ENCODE data around the gene SPTAN1. TPM values are rescaled to one million over a fixed set of nuclear protein-coding genes. Genes with fewer than 3 reads are reported as not detected.

Gene SPTAN1
- total RNA-seq, 2 donors from 2014 or later: 242 to 278 TPM

- H3K36me3 Mint-ChIP-seq: peaks cover 0 to 7% of the 10 kb centered on the region in 2 donors
- no peak for ATAC-seq
- H3K9me3 Mint-ChIP-seq: no peaks in the 10 kb centered on the region
- no peak for DNase-seq (ENCODE audit: low spot score in 2 of 2)
- H3K27ac Mint-ChIP-seq: no peak overlapping the region
These were observed 3.5 kb upstream of the SPTAN1 start for GRCh38 chr9:128548876-128549275.

- DNase-seq (ENCODE audit: low spot score in 2 of 2): peak in 1 of 2 donors; percentile 29
- no peaks in the 10 kb centered on the region for H3K9me3 Mint-ChIP-seq
- peak; percentile 3 to 42 for ATAC-seq
- H3K36me3 Mint-ChIP-seq: peaks cover 0 to 7% of the 10 kb centered on the region in 2 donors
- peak overlapping the region; percentile 23 to 51 for H3K27ac Mint-ChIP-seq
These were observed 2.2 kb upstream of the SPTAN1 start for GRCh38 chr9:128550226-128550625.

- no peak for DNase-seq (ENCODE audit: low spot score in 2 of 2)
- H3K36me3 Mint-ChIP-seq: peaks cover 0 to 7% of the 10 kb centered on the region in 2 donors
- peak overlapping the region; percentile 92 to 98 for H3K27ac Mint-ChIP-seq
- H3K9me3 Mint-ChIP-seq: no peaks in the 10 kb centered on the region
- no peak for ATAC-seq
These were observed 1.4 kb upstream of the SPTAN1 start for GRCh38 chr9:128550770-128551656.

GRCh38 chr9:128551657-128552152 is 682 bp upstream of the SPTAN1 start:
- H3K27ac Mint-ChIP-seq: peak overlapping the region; percentile 92 to 98
- ATAC-seq (no peak), DNase-seq (ENCODE audit: low spot score in 2 of 2) (no peak)
- peaks cover 0 to 7% of the 10 kb centered on the region in 2 donors for H3K36me3 Mint-ChIP-seq
- H3K9me3 Mint-ChIP-seq: no peaks in the 10 kb centered on the region

- H3K9me3 Mint-ChIP-seq: no peaks in the 10 kb centered on the region
- DNase-seq (ENCODE audit: low spot score in 2 of 2) (peak in 1 of 2 donors; percentile 49), ATAC-seq (peak; percentile 37 to 40)
- peaks cover 0 to 7% of the 10 kb centered on the region in 2 donors for H3K36me3 Mint-ChIP-seq
- no peak overlapping the region for H3K27ac Mint-ChIP-seq
These were observed 505 bp downstream of the SPTAN1 start for GRCh38 chr9:128552744-128553440.

GRCh38 chr9:128553728-128554127 is 1.3 kb downstream of the SPTAN1 start:
- DNase-seq (ENCODE audit: low spot score in 2 of 2): no peak
- ATAC-seq: no peak
- Mint-ChIP-seq H3K36me3 (peaks cover 0 to 7% of the 10 kb centered on the region in 2 donors), H3K9me3 (no peaks in the 10 kb centered on the region), H3K27ac (no peak overlapping the region)

- peak in 1 of 2 donors; percentile 11 for DNase-seq (ENCODE audit: low spot score in 2 of 2)
- no peaks in the 10 kb centered on the region for H3K9me3 Mint-ChIP-seq
- ATAC-seq: no peak
- H3K36me3 Mint-ChIP-seq: peaks cover 0 to 7% of the 10 kb centered on the region in 2 donors
- H3K27ac Mint-ChIP-seq: no peak overlapping the region
These were observed 1.9 kb downstream of the SPTAN1 start for GRCh38 chr9:128554155-128554862.

- H3K36me3 Mint-ChIP-seq: peaks cover 0 to 7% of the 10 kb centered on the region in 2 donors
- no peak overlapping the region for H3K27ac Mint-ChIP-seq
- no peak for DNase-seq (ENCODE audit: low spot score in 2 of 2)
- no peaks in the 10 kb centered on the region for H3K9me3 Mint-ChIP-seq
- no peak for ATAC-seq
These were observed 2.9 kb downstream of the SPTAN1 start for GRCh38 chr9:128555180-128555721.

GRCh38 chr9:128556276-128556675 is 3.9 kb downstream of the SPTAN1 start:
- ATAC-seq (no peak), DNase-seq (ENCODE audit: low spot score in 2 of 2) (no peak)
- H3K9me3 Mint-ChIP-seq: no peaks in the 10 kb centered on the region
- H3K27ac Mint-ChIP-seq: no peak overlapping the region
- peaks cover 0 to 7% of the 10 kb centered on the region in 2 donors for H3K36me3 Mint-ChIP-seq

GRCh38 chr9:128556926-128557634 is 4.7 kb downstream of the SPTAN1 start:
- ATAC-seq (no peak), DNase-seq (ENCODE audit: low spot score in 2 of 2) (no peak)
- Mint-ChIP-seq H3K9me3 (no peaks in the 10 kb centered on the region), H3K27ac (peak overlapping the region in 1 of 2 donors; percentile 86), H3K36me3 (peaks cover 0 to under 1% of the 10 kb centered on the region in 2 donors)

- Mint-ChIP-seq H3K27ac (peak overlapping the region; percentile 78 to 79), H3K36me3 (no peaks in the 10 kb centered on the region), H3K9me3 (no peaks in the 10 kb centered on the region)
- peak; percentile 76 to 89 for ATAC-seq
- peak in 1 of 2 donors; percentile 54 for DNase-seq (ENCODE audit: low spot score in 2 of 2)
These were observed 6.3 kb downstream of the SPTAN1 start for GRCh38 chr9:128558431-128559310.

- H3K36me3 Mint-ChIP-seq: peaks cover 0 to 5% of the 10 kb centered on the region in 2 donors
- H3K9me3 Mint-ChIP-seq: no peaks in the 10 kb centered on the region
- ATAC-seq (no peak), DNase-seq (ENCODE audit: low spot score in 2 of 2) (no peak)
- H3K27ac Mint-ChIP-seq: no peak overlapping the region
These were observed 13.2 kb downstream of the SPTAN1 start for GRCh38 chr9:128565578-128565977.

- DNase-seq (ENCODE audit: low spot score in 2 of 2) (no peak), ATAC-seq (no peak)
- Mint-ChIP-seq H3K27ac (peak overlapping the region; percentile 49 to 65), H3K9me3 (no peaks in the 10 kb centered on the region), H3K36me3 (peaks cover 0 to 5% of the 10 kb centered on the region in 2 donors)
These were observed 16.2 kb downstream of the SPTAN1 start for GRCh38 chr9:128568470-128569078.

GRCh38 chr9:128575469-128575868 is 23.1 kb downstream of the SPTAN1 start:
- Mint-ChIP-seq H3K36me3 (peaks cover 5 to 6% of the 10 kb centered on the region in 2 donors), H3K9me3 (no peaks in the 10 kb centered on the region), H3K27ac (peak overlapping the region; percentile 35 to 41)
- ATAC-seq (no peak), DNase-seq (ENCODE audit: low spot score in 2 of 2) (no peak)

GRCh38 chr9:128575916-128576315 is 23.5 kb downstream of the SPTAN1 start:
- ATAC-seq: no peak
- Mint-ChIP-seq H3K27ac (peak overlapping the region; percentile 35 to 41), H3K9me3 (no peaks in the 10 kb centered on the region), H3K36me3 (peaks cover 5 to 10% of the 10 kb centered on the region in 2 donors)
- no peak for DNase-seq (ENCODE audit: low spot score in 2 of 2)

Data from activated naive CD4-positive, alpha-beta T cell treated with anti-CD3 and anti-CD28 coated beads, Interleukin-2, amount 50 U/mL, for 72 hours (primary cell).